GM18519 (cell line): Measurements from ENCODE around the gene SCAMP4.

ENCODE experiments used
- ATAC-seq: cut with Tn5 transposase; IDR thresholded peaks from one replicate; pipeline ENCODE4 v1.9.1; 2021; ENCODE audit warnings: mild to moderate bottlenecking, moderate library complexity; ENCODE audit not compliant: unreplicated experiment, low FRiP score

The SCAMP4 gene

GRCh38 chr19:1905110-1905862 is at the start of gene SCAMP4, which contains the start of gene ADAT3:
SCAMP4 (plus strand) TSS chr19:1905399; CDS start chr19:1915020, 9,621 bp downstream.
ADAT3 (plus strand) TSS chr19:1905399; CDS start chr19:1912048, 6,649 bp downstream.
- ATAC-seq = peak; percentile 64

- ATAC-seq = no peak
Observed at GRCh38 chr19:1855828-1856255, 49.4 kb upstream of the SCAMP4 start.

GRCh38 chr19:1856345-1856697 is 48.9 kb upstream of the SCAMP4 start:
- no peak for ATAC-seq

- ATAC-seq = no peak
Observed at GRCh38 chr19:1856698-1857603, 48.2 kb upstream of the SCAMP4 start.

- ATAC-seq = no peak
Observed at GRCh38 chr19:1857648-1858326, 47.4 kb upstream of the SCAMP4 start.

- no peak for ATAC-seq
Observed at GRCh38 chr19:1858412-1859081, 46.7 kb upstream of the SCAMP4 start.

- ATAC-seq = no peak
Observed at GRCh38 chr19:1859331-1859781, 45.8 kb upstream of the SCAMP4 start.

GRCh38 chr19:1860042-1860775 is 45.0 kb upstream of the SCAMP4 start:
- ATAC-seq = no peak

GRCh38 chr19:1860821-1861598 is 44.2 kb upstream of the SCAMP4 start:
- ATAC-seq = no peak

GRCh38 chr19:1861599-1862031 is 43.6 kb upstream of the SCAMP4 start:
- no peak for ATAC-seq

GRCh38 chr19:1862068-1862423 is 43.2 kb upstream of the SCAMP4 start:
- ATAC-seq = no peak

GRCh38 chr19:1862424-1863327 is 42.5 kb upstream of the SCAMP4 start:
- ATAC-seq = peak; percentile 1

- ATAC-seq = no peak
Observed at GRCh38 chr19:1863328-1863637, 41.9 kb upstream of the SCAMP4 start, which contains the start of gene KLF16. KLF16 (minus strand) TSS chr19:1863579; CDS start chr19:1863497, 82 bp downstream.

GRCh38 chr19:1863638-1864479 is 41.3 kb upstream of the SCAMP4 start:
- peak; percentile 56 for ATAC-seq

GRCh38 chr19:1864480-1865171 is 40.6 kb upstream of the SCAMP4 start:
- ATAC-seq = no peak
